ENCODE data around the gene VOPP1. TPM values are rescaled to one million over a fixed set of nuclear protein-coding genes. Genes with fewer than 3 reads are reported as not detected.

Gene VOPP1
- total and polyA plus RNA-seq, 8 donors = 15.1 to 37.3 (median 19.2) TPM

GRCh38 chr7:55561690-55562089, 10.6 kb downstream of the VOPP1 start:
- H3K27me3 ChIP-seq = no peaks in the 10 kb centered on the region
- H3K36me3 ChIP-seq = no peaks in the 10 kb centered on the region
- TF ChIP-seq CTCF (IDR thresholded peaks at IDR 0.05) = no peak
- H3K4me1 ChIP-seq = peaks cover 0 to 6% (median 0%) of the 10 kb centered on the region in 3 donors
- H3K27ac ChIP-seq = no peak overlapping the region
- no peak overlapping the region for H3K4me3 ChIP-seq
- ATAC-seq (no peak), DNase-seq (no peak), FAIRE-seq (no peak)
- H3K9me3 ChIP-seq = no peaks in the 10 kb centered on the region
- intact Hi-C loops (cut with DNase I) = no loop called here
- WGBS, 2 donors = 87 to 88% methylated on average over 4 of the region's 4 CpGs

- no peaks in the 10 kb centered on the region for H3K9me3 ChIP-seq
- FAIRE-seq = no peak
- no peaks in the 10 kb centered on the region for H3K36me3 ChIP-seq
- intact Hi-C loops (cut with DNase I) = no loop called here
- DNase-seq = no peak
- H3K27me3 ChIP-seq = no peaks in the 10 kb centered on the region
- no peak for TF ChIP-seq CTCF (IDR thresholded peaks at IDR 0.05)
- peaks cover 0 to 8% (median 2%) of the 10 kb centered on the region in 3 donors for H3K4me1 ChIP-seq
- ATAC-seq = no peak
- H3K27ac ChIP-seq = no peak overlapping the region
- 91 to 94% methylated on average over 12 of the region's 12 CpGs for WGBS, 2 donors
- H3K4me3 ChIP-seq = no peak overlapping the region
Observed at GRCh38 chr7:55558962-55559920, 13.1 kb downstream of the VOPP1 start.

- peaks cover 0 to 6% (median 5%) of the 10 kb centered on the region in 3 donors for H3K4me1 ChIP-seq
- TF ChIP-seq CTCF (IDR thresholded peaks at IDR 0.05) = no peak
- DNase-seq (no peak), FAIRE-seq (no peak), ATAC-seq (no peak)
- no peaks in the 10 kb centered on the region for H3K9me3 ChIP-seq
- 81 to 82% methylated on average over 7 of the region's 7 CpGs for WGBS, 2 donors
- no peak overlapping the region for H3K27ac ChIP-seq
- no peak overlapping the region for H3K4me3 ChIP-seq
- no peaks in the 10 kb centered on the region for H3K27me3 ChIP-seq
- intact Hi-C loops (cut with DNase I) = no loop called here
- H3K36me3 ChIP-seq = no peaks in the 10 kb centered on the region
Observed at GRCh38 chr7:55557666-55558188, 14.6 kb downstream of the VOPP1 start.

- ATAC-seq (no peak), DNase-seq (no peak), FAIRE-seq (no peak)
- Histone ChIP-seq H3K9me3 (no peaks in the 10 kb centered on the region), H3K27me3 (no peaks in the 10 kb centered on the region), H3K4me3 (no peak overlapping the region), H3K27ac (no peak overlapping the region), H3K4me1 (peaks cover 0 to 6% (median 5%) of the 10 kb centered on the region in 3 donors), H3K36me3 (no peaks in the 10 kb centered on the region)
- WGBS, 2 donors = 77 to 80% methylated on average over 3 of the region's 3 CpGs
- TF ChIP-seq CTCF (IDR thresholded peaks at IDR 0.05) = no peak
- intact Hi-C loops (cut with DNase I) = no loop called here
Observed at GRCh38 chr7:55556492-55556891, 15.8 kb downstream of the VOPP1 start.

- WGBS, 2 donors = 42 to 59% methylated on average over 1 of the region's 1 CpG
- FAIRE-seq (no peak), ATAC-seq (peak in 3 of 4 donors; percentile 24 to 47 (median 35)), DNase-seq (no peak)
- Histone ChIP-seq H3K4me3 (no peak overlapping the region), H3K4me1 (peaks cover 0 to 6% (median 5%) of the 10 kb centered on the region in 3 donors), H3K27me3 (no peaks in the 10 kb centered on the region), H3K9me3 (no peaks in the 10 kb centered on the region), H3K27ac (no peak overlapping the region), H3K36me3 (no peaks in the 10 kb centered on the region)
- intact Hi-C loops (cut with DNase I) = no loop called here
- no peak for TF ChIP-seq CTCF (IDR thresholded peaks at IDR 0.05)
Observed at GRCh38 chr7:55556031-55556430, 16.3 kb downstream of the VOPP1 start.
